GM06990 (cell line): ENCODE measurements around the gene DGKB.

Experiments
- DNase-seq: peaks from one replicate; pipeline ENCODE4 v3.0.0-alpha.2; 2011; ENCODE audit not compliant: insufficient read length; ENCODE audit errors: extremely low read depth
- H3K27me3 ChIP-seq: replicated peaks from 2 replicates; pipeline ENCODE4 v1.6.0; 2011; ENCODE audit warnings: low read length; ENCODE audit not compliant: control insufficient read depth, insufficient read depth
- H3K36me3 ChIP-seq: 2 replicates; pipeline ENCODE4 v1.5.1; 2011; ENCODE audit warnings: low read length; ENCODE audit not compliant: control insufficient read depth, insufficient read depth
- H3K4me3 ChIP-seq: replicated peaks from 2 replicates; pipeline ENCODE4 v1.5.1; 2011; ENCODE audit warnings: low read depth, mild to moderate bottlenecking, control low read depth, low read length
- TF ChIP-seq, protein P1 (sequence below): IDR thresholded peaks from 2 replicates; pipeline ENCODE4 v1.5.1; 2011; ENCODE audit warnings: low read length, control low read depth, mild to moderate bottlenecking, inconsistent platforms; ENCODE audit not compliant: insufficient read depth, poor library complexity, severe bottlenecking

DGKB gene

DNA sequence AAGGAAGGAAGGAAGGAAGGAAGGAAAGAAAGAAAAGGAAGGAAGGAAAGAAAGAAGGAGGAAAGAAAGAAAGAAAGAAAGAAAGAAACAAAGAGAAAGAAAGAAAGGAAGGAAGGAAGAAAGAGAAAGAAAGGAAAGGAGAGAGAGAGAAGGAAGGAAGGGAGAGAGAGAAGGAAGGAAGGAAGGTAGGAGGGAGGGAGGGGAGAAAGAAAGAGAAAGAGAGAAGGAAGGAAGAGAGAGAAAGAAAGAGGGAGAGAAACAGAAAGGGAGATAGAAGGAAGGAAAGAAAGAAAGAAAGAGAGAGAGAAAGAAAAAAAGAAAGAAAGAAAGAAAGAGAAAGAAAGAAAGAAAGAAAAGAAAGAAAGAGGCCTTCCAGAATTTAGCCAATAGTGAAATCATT, 204.9 kb downstream of the DGKB start:
- no peak overlapping the region for H3K4me3 ChIP-seq
- DNase-seq = no peak
- no peaks in the 10 kb centered on the region for H3K36me3 ChIP-seq
- no peaks in the 10 kb centered on the region for H3K27me3 ChIP-seq
- TF ChIP-seq, protein P1, sequence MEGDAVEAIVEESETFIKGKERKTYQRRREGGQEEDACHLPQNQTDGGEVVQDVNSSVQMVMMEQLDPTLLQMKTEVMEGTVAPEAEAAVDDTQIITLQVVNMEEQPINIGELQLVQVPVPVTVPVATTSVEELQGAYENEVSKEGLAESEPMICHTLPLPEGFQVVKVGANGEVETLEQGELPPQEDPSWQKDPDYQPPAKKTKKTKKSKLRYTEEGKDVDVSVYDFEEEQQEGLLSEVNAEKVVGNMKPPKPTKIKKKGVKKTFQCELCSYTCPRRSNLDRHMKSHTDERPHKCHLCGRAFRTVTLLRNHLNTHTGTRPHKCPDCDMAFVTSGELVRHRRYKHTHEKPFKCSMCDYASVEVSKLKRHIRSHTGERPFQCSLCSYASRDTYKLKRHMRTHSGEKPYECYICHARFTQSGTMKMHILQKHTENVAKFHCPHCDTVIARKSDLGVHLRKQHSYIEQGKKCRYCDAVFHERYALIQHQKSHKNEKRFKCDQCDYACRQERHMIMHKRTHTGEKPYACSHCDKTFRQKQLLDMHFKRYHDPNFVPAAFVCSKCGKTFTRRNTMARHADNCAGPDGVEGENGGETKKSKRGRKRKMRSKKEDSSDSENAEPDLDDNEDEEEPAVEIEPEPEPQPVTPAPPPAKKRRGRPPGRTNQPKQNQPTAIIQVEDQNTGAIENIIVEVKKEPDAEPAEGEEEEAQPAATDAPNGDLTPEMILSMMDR = no peak

DNA sequence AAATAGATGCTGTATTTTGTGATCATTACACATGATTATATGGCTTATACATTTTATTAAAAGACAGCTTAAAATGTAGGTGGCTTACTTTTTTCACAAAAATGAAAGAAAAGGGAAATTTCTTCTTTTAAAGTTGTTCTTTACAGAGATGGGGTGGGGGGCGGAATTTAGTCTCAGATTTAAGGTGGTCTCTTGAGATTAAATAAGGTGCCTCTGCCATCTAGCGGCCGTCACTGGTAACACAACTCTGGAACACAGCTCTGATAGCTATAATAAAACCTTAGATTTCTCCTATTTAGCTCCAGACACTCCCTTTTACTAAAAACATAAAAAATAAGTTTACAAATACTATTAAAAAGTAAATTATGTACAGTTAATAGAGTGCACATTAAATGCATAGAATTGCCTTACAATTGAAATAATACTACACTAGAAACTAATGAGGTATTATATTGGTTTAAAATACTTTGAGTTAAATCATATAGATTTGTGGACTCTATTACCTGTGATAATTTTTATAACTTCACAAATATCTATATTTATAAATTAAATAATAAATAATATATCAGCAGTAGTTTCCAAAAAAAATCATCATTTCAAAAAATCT, 210.9 kb downstream of the DGKB start:
- no peak for DNase-seq
- H3K4me3 ChIP-seq = no peak overlapping the region
- no peaks in the 10 kb centered on the region for H3K36me3 ChIP-seq
- TF ChIP-seq, protein P1 = peak; percentile 78
- no peaks in the 10 kb centered on the region for H3K27me3 ChIP-seq

DNA sequence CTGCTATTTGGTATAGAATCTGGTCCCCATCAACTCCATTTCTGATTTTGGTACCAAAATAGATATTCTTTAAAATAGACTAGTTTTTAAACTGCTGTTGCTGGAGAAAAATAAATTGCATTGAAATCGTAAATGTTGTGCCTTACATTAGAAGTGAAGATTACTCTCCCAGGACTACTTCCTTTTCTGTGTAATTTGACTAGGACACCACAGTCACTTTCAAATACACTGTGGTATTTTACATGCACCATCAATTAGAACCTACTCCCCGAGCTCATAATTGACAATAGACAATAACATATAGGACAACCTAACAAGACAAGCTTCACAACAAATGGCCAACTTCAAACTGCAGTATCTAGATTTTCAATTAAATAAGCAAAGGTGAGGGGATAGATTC, 211.5 kb downstream of the DGKB start:
- Histone ChIP-seq H3K4me3 (no peak overlapping the region), H3K36me3 (no peaks in the 10 kb centered on the region), H3K27me3 (no peaks in the 10 kb centered on the region)
- TF ChIP-seq, protein P1 = no peak
- DNase-seq = no peak

DNA sequence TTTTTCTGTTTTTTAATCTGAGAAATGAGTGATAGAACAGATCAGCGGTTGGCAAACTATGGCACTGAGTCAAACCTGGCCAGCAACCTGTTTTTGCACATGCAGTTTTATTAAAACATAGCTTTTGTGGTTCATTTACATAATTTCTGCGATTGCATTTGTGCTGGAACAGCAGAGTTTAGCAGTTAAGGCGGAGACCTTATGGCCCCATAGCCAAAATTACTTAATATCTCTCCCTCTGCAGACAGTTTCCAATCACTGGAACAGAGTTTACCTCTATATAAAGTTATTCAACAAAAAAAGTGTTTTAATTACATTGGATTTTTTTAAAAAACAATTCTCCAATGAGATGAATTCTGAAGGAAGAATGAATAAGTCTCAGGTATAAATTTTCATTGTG, 212.1 kb downstream of the DGKB start:
- Histone ChIP-seq H3K27me3 (no peaks in the 10 kb centered on the region), H3K36me3 (no peaks in the 10 kb centered on the region), H3K4me3 (no peak overlapping the region)
- TF ChIP-seq, protein P1 = no peak
- no peak for DNase-seq

DNA sequence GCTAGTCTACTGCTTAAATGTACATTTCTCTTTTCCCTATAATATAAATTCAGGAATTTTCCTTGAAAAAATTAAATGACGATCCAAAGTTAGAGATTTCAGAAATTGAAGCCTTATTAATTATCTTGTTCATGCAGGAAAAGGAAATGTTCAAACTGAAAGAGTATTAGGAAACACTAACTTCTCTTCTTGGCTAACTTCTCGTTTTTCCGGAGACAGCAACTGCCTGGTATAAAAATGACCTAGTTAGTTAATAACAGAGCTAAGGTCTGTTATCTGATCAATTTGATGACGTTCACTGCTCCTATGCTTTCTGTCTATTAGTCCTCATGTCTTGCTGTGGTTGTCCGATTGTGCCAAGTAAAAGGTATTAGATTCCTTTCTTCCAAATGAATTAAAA, 212.5 kb downstream of the DGKB start:
- no peak for DNase-seq
- Histone ChIP-seq H3K27me3 (no peaks in the 10 kb centered on the region), H3K36me3 (no peaks in the 10 kb centered on the region), H3K4me3 (no peak overlapping the region)
- TF ChIP-seq, protein P1 = no peak

DNA sequence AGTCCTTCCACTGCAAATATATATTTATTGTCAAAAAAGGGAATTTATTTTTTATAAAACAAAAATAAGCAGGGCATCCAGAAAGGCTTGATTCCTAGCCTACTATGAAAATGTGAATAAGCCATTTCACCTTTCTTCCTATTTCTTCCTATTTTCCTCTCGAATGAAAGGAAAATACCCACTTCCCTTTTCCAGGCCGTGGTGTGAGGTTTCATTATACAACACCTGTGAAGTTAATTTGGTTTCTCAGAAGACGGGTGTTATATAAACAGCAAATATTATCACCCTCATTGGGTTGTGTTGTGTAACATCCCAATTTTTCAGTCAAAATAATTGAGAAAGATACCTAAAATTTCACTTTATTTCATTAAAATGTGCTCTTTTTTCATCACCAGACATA, 214.3 kb downstream of the DGKB start:
- H3K36me3 ChIP-seq = no peaks in the 10 kb centered on the region
- no peak for DNase-seq
- no peaks in the 10 kb centered on the region for H3K27me3 ChIP-seq
- TF ChIP-seq, protein P1 = no peak
- H3K4me3 ChIP-seq = no peak overlapping the region
